Measurements from ENCODE around the gene NT5DC4. TPM values are rescaled to one million over a fixed set of nuclear protein-coding genes. Genes with fewer than 3 reads are reported as not detected.

NT5DC4 gene
- total and polyA plus RNA-seq, 3 donors from 2014 or later = 2.8 to 4.2 (median 2.9) TPM

GRCh38 chr2:112718863-112719370 is 1.9 kb upstream of the NT5DC4 start:
- TF ChIP-seq, protein P1, sequence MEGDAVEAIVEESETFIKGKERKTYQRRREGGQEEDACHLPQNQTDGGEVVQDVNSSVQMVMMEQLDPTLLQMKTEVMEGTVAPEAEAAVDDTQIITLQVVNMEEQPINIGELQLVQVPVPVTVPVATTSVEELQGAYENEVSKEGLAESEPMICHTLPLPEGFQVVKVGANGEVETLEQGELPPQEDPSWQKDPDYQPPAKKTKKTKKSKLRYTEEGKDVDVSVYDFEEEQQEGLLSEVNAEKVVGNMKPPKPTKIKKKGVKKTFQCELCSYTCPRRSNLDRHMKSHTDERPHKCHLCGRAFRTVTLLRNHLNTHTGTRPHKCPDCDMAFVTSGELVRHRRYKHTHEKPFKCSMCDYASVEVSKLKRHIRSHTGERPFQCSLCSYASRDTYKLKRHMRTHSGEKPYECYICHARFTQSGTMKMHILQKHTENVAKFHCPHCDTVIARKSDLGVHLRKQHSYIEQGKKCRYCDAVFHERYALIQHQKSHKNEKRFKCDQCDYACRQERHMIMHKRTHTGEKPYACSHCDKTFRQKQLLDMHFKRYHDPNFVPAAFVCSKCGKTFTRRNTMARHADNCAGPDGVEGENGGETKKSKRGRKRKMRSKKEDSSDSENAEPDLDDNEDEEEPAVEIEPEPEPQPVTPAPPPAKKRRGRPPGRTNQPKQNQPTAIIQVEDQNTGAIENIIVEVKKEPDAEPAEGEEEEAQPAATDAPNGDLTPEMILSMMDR (IDR thresholded peaks at IDR 0.05) = no peak
- TF ChIP-seq POLR2A (IDR thresholded peaks at IDR 0.05) = no peak
- Histone ChIP-seq H3K4me3 (no peak overlapping the region), H3K27me3 (no peaks in the 10 kb centered on the region), H3K36me3 (ENCODE audit: low read depth, missing control alignments) (no peaks in the 10 kb centered on the region), H3K9me3 (no peaks in the 10 kb centered on the region), H3K4me1 (peaks cover 3% of the 10 kb centered on the region), H3K27ac (no peak overlapping the region)
- intact Hi-C loops (cut with DNase I; ENCODE audit: low total_unique reads) = no loop called here
- no peak for DNase-seq
- WGBS, 2 donors = 73 to 75% methylated on average over 12 of the region's 12 CpGs

GRCh38 chr2:112721819-112722522 is 1.2 kb downstream of the NT5DC4 start:
- H3K4me1 ChIP-seq = peaks cover 3% of the 10 kb centered on the region
- no peak overlapping the region for H3K27ac ChIP-seq
- no peaks in the 10 kb centered on the region for H3K9me3 ChIP-seq
- intact Hi-C loops (cut with DNase I; ENCODE audit: low total_unique reads) = loop anchor here (10.0 kb wide), 1 partner anchor 97 kb away; no protein-coding TSS in a partner anchor
- 89 to 92% methylated on average over 18 to 23 of the region's 23 CpGs for WGBS, 2 donors
- no peaks in the 10 kb centered on the region for H3K27me3 ChIP-seq
- DNase-seq = no peak
- no peak for TF ChIP-seq POLR2A (IDR thresholded peaks at IDR 0.05)
- TF ChIP-seq, protein P1 (IDR thresholded peaks at IDR 0.05) = no peak
- no peaks in the 10 kb centered on the region for H3K36me3 ChIP-seq (ENCODE audit: low read depth, missing control alignments)
- no peak overlapping the region for H3K4me3 ChIP-seq

DNA sequence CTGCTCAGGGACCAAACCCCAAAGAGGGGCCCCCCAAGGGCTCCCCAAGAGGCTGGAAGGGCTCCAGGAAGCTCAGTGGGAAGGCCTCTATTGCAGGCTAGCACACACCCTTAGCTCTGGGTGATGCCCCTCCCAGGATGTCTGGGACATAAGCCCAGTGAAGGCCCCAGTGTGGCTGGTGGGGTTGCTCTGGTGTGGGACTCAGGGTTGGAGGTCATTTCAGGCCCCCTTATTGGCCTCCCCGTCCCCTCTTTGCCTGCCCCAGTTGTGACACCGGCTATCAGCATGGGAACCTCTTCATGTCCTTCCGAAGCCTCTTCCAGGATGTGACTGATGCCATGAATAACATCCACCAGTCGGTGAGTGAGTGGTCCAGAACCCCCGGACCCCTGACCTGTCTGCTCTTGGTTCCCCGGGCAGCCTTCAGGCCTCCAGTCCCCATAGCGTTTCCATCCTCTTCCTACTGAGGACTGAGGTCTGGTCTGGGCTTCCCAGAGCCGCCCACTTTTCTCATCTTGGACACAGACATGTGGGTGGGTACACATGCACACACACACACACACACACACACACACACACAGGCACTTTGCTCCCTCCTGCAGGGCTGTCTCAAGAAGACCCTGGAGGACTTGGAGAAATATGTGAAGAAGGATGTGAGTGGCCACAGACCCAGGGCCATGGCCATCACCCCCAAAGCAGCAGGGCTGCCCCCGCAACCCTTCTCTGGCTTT is 2.2 kb downstream of the NT5DC4 start:
- intact Hi-C loops (cut with DNase I; ENCODE audit: low total_unique reads) = loop anchor here (10.0 kb wide), 1 partner anchor 98 kb away; no protein-coding TSS in a partner anchor
- TF ChIP-seq, protein P1 (IDR thresholded peaks at IDR 0.05) = no peak
- no peak for TF ChIP-seq POLR2A (IDR thresholded peaks at IDR 0.05)
- Histone ChIP-seq H3K27me3 (no peaks in the 10 kb centered on the region), H3K4me1 (peaks cover 3% of the 10 kb centered on the region), H3K9me3 (no peaks in the 10 kb centered on the region), H3K4me3 (no peak overlapping the region), H3K36me3 (ENCODE audit: low read depth, missing control alignments) (no peaks in the 10 kb centered on the region), H3K27ac (no peak overlapping the region)
- DNase-seq = no peak
- WGBS, 2 donors = 91 to 100% methylated on average over 1 to 9 of the region's 9 CpGs

GRCh38 chr2:112723547-112723940 is 2.7 kb downstream of the NT5DC4 start:
- 85 to 91% methylated on average over 5 to 6 of the region's 6 CpGs for WGBS, 2 donors
- Histone ChIP-seq H3K27me3 (no peaks in the 10 kb centered on the region), H3K4me3 (no peak overlapping the region), H3K27ac (no peak overlapping the region), H3K9me3 (no peaks in the 10 kb centered on the region), H3K36me3 (ENCODE audit: low read depth, missing control alignments) (no peaks in the 10 kb centered on the region), H3K4me1 (peaks cover 3% of the 10 kb centered on the region)
- DNase-seq = no peak
- intact Hi-C loops (cut with DNase I; ENCODE audit: low total_unique reads) = loop anchor here (10.0 kb wide), 1 partner anchor 99 kb away; no protein-coding TSS in a partner anchor
- TF ChIP-seq, protein P1 (IDR thresholded peaks at IDR 0.05) = no peak
- no peak for TF ChIP-seq POLR2A (IDR thresholded peaks at IDR 0.05)

Measured in testis (tissue), 3 donors.